HG03439 (cell line): ENCODE measurements around the gene LIPC.

Source experiments
- ATAC-seq: cut with Tn5 transposase; IDR thresholded peaks from one replicate; pipeline ENCODE4 v1.9.1; 2021; ENCODE audit warnings: mild to moderate bottlenecking, moderate library complexity; ENCODE audit not compliant: unreplicated experiment

LIPC gene

DNA sequence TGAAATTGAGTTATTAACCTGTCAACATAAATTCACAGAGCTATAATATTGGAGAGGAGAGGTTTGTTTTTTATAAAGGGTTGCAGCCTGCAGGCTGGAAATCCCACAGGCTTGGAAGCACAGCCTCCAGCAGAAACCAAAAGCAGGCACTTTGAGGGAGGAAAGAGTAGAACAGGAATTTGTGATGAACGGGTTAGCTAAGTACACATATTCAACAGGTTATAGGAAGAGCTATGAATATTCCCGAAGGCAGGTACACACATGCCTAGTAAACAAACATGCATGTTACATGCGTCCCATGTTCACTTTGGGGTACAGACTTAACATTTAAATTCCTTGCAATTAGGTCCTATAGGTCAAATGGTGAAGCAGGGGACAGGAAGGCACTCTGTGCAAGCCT is 25.9 kb upstream of the LIPC start:
- no peak for ATAC-seq

DNA sequence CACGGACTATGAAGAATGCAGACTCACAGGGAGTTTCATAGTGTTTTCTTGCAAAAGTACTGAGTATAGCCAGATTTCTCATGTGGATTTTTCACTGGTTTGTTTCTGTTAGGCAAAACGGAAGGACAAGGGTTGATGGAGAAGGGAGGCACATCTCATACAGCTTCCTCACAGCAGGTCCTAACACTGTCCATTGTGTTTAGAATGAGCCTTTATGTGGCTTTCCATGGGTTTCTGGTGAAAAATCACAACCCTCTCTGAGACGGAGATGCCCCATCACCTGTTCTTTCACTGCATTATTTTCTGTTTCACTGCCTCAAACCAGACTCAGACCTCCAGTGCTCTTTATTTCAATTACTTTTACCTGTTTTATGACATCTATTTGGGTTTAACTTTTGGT is 25.0 kb upstream of the LIPC start:
- ATAC-seq, result no peak

DNA sequence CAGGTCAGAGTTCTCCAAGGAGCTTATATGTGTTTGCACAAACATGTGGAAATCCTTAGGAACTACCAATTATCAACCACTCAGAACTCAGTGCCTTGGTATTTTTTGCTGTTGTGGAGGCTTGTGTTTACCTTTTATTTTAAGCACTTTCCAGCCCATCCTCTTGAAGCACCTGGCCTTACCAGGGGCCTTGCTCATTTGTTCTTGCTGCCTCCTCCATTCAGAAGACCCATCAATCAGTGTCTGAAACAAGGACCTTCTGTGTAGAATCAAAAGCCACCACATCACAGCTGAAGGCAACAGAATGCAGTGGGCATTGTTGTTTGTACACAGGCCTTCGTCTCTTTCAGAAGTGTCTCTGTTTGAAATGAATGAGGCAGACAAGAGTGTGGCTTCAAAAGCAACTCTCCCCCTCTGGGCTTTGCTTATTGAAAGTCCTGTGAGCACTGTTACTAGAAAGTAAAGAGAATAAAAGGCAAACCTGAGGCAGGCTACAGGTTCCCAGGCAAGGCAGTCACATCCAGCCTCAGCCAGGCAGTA is 24.5 kb upstream of the LIPC start:
- no peak for ATAC-seq

DNA sequence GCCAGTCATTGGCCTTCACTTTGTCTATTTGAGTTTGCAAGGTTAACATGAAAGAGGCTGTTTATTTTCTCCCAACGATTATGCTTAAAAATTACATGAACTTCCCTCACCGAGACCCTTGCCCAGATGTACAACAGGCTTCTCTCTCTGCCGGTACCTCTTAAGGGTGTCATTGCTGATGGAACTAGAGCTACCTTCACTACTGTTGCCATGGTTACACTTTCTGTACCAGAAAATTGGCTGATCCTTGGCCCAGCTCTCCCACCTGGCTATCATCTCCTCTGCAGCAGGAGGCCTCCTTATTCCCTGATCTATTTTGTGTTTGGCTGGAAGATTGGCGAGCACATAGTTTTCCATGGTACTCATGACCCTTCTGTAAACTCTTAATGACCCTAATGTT is 24.0 kb upstream of the LIPC start:
- ATAC-seq, result no peak

DNA sequence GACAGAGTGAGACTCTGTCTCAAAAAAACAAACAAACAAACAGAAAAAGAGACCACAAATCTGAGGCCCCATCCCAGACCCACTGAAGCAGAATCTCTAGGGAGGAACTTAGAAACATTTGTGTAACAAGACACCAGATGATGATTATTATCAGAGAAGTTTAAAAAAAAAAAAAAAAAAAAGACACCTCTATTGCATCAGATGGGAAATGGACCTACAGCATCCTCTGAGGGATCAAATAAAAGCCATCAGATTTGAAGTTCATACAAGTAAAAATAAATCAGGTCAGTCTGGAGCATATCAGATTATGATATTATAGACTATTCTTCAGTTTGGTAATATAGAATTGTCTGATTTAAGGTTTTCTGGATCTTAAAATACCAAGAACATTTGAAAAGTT is 21.9 kb upstream of the LIPC start:
- ATAC-seq, result no peak

DNA sequence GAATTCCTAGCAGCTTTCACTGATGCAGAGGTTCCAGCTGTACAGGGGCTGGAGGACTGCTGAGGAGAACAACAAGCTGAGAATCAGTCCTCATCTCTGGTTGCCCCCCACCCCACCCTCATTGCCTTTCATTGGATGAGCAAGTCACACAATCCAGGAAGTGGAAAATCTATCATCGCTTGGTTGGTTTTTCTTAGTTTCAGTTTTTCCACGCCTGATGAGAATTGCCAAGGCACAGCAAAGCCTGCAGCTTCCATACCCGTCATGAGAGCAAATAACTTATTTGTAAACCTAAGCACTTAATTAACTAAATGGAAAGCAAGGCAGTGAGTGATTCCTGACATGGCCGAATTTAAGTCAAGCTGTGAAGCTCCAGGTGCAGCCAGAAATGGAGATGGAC is 21.4 kb upstream of the LIPC start:
- ATAC-seq, result no peak

DNA sequence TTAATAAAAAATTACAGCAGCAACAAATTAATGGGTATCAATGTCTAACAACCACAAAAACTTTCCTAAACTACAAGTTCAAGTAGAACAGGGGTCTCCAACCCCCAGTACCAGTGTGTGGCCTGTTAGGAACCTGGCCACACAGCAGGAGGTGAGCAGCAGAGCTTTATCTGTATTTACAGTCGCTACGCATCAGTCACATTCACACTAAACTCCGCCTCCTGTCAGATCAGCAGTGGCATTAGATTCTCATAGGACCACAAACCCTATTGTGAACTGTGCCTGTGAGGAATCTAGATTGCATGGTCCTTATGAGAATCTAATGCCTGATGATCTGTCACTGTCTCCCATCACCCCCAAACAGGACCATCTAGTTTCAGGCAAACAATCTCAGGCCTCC is 18.5 kb upstream of the LIPC start:
- no peak for ATAC-seq

DNA sequence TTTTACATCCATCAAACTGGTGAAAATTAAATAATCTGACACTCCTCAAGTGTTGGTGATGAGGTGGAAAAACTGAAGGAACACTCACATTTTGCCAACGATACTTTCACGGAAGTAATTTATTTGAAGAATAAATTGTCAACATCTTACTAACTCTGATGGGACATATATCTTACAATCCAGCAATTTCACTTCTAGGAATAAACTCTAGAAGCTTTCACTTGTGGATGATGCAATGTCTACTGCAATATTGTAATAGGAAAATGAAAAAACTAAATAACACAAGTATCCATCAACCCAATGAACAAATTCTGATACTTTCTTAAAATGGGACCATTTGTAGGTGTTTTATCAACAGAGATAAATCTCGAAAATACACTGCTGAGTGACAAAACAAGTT is 16.2 kb upstream of the LIPC start:
- ATAC-seq, result no peak

DNA sequence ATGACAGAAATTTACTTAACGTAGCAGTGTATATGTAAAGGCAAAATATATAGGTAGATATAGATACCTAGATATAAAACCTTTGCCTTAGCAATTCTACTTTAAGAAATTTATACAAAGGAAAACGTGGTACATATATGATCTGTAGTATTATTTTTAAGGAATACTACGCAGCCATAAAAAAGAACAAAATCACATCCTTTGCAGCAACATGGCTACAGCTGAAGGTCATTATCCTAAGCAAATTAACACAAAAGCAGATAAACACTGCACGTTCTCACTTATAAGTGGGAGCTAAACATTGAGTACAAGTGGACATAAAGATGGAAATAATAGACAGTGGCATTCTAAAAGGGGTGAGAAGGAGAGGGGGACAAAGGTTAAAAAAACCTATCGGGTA is 14.8 kb upstream of the LIPC start:
- ATAC-seq, result no peak

DNA sequence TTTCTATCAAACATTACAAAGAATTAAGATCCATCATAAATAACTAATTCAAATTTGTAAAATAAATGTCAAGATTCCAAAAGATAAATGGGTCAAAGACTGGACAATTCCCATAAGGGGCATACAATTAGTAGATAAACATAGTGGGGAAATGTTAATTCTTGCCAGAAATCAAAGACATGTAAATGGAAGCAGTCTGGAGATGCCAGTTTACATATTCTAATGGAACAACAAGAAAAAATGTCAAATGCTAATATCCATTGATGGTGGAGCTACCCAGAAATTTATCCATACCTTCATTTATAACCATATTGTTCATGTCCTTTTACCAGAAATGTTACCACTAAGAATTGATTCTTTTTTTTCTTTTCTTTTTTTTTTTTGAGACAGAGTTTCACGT is 13.7 kb upstream of the LIPC start:
- no peak for ATAC-seq

DNA sequence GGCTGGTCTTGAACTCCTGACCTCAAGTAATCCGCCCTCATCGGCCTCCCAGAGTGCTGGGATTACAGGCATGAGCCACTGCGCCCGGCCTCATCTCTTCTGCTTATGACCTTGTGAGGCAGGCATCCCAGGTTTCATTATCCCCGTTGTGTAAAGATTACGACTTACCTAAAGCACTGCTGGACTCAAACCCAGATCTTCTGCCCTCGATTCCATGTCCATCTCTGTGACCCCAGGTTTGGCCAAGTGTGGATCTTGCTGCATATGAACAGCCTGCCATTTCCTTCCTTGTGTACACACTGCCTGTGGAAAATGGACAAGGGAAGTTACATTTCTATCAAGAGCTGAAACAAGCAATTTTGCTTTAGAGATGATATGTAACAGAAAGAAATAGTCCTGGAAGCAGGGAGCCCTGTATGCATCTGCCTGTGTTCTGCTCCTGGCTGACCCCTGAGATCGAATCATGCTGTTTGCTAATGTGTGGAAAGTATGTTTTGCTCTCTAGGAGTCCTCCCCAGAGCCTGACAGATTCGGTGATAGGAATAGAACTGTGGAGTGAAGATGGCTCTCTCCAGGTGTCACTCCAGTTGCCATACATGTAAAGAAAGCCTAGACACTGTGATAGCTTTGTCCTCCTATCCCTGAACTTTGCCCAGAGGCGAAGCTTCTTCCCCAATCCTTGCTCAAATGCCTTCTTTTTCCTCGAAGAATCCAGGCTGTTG is 11.8 kb upstream of the LIPC start:
- no peak for ATAC-seq

DNA sequence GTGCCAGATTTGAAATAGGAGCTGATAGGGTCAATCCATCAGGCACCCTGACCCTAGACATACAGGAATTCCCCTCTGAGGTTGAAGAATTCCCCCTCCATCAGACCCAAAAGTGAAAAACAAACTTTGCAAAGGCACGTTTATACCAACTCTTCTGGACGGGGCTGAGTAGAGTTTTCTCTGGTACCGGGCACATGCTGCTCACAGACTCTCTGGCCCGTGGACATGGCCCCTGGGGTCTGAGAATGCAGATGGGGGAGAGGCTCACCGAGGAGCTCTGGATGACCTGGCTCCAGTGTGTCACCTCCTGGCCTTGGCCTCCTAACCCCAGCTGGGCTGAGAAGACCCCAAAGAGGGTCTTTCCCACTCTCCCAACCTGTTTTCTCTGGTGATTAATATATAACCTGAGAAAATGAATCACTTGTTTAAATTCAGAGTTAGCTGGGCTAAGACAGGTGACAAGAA is 11.2 kb upstream of the LIPC start:
- no peak for ATAC-seq

DNA sequence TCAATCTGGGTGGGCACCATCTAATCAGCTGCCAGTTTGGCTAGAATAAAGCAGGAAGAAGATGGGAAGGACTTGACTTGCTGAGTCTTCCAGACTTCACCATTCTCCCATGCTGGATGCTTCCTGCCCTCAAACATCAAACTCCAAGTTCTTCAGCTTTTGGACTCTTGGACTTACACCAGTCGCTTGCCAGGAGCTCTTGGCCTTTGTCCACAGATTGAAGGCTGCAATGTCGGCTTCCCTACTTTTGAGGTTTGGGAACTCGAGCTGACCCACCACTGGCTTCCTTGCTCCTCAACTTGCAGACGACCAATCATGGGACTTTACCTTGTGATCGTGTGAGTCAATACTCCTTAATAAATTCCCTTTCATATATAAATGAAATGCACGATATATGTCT is 8.6 kb upstream of the LIPC start:
- ATAC-seq, result no peak

DNA sequence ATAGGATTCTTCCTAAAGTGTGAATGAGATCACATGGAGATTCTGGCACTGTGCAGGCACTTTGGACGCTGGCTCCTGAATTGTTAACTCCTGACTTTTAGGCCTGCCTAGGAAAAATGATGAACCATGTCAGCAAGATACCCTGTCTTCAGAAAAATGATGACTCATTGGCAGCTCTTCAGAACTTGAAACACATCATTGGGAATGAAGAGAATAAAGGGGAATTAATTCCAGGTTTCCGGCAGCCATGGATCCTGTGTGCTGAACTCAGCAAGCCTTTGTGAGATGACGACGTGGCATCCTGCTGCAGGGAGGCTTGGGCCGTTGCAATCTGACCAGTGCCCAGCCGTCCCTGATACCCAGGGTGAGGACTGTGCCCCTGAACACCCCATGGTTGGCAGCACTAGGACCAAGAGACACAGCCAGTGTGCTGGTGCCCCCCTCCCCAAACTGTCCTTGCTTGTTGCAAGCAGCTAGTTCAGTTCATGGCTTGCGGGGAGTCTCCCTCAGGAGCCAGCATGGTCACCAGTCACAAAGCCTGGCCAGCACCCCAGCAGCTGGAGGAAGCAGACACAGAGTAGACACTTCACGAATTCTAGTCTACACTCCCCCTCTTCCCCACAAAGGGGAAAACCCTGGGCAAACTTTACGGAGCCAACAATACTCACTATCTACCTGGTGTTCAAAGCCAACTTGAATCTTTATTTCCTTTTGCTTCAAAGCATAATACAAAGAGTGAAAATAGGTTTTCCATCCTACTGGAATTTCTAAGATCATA is 7.8 kb upstream of the LIPC start:
- ATAC-seq, result no peak

DNA sequence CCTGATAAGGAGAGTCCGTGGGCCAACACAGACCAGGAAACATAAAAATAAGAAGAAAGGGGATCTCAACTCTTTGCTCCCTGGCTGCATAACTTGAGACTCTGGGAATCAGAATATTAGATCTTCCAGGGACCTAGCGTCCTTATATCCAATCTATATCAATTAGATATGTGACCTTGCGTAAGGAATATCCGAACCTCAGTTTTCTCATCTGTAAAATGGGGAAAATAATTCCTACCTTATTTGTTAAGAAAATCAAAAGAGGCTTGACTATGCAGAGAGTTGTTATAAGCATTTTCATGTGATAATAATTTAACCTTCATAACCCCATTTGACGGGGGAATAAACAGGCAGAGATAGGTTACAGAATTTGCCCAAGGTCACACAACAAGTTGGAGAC is 7.1 kb upstream of the LIPC start:
- ATAC-seq, result no peak

DNA sequence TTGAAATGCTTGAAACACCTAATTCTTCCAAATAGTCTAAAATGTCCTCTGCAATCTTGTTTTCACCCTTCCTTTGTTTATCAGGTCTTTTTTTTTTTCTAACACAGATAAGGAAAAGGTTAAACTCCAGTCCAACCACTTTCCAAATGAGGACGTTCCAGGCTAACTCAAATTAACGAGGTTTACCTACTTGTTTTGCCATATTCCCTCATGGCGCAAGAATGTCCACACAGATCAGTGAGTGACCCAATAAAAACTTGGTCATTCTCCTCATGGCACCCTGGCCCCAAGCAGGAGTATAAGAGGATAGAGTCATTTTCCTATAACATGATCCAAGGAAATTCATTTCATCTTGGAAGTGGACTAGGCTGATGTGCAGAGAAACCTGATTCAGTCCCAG is 6.6 kb upstream of the LIPC start:
- ATAC-seq, result no peak

DNA sequence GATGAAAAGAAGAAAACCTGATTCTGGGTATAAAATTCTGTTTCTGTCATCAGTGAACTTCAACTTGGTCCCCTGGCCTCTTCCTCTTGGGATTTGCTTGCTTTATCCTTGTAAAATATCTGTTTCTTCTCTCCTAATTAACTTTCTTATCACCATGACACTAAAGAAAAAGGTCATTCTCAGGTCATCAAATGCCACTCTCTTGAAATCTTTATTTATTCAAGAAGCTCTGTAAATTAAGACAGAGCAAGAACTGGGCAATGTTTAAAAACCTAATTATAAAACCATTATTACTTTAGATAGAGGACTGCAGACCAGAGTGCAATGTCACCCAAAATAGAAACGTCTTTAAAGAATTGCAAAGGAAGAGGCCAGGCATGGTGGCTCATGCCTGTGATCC is 6.0 kb upstream of the LIPC start:
- no peak for ATAC-seq

DNA sequence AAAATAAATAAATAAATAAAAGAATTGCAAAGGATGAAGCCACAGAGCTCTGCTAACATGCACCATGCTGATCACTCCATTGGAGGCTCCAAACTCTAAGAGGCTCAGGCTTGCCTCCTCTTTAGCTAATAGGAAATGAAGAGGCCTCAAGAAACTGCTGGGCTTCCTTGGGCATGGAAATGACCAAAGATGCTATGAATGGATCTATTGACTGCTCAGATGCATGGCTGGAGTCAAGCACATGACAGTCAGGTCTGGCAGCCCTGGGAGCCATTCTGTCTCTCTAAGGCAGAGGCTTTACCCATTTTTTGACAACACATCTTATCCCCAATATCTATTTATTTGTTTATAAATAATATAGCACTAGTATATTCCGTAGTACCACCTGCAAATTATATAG is 5.3 kb upstream of the LIPC start:
- no peak for ATAC-seq

DNA sequence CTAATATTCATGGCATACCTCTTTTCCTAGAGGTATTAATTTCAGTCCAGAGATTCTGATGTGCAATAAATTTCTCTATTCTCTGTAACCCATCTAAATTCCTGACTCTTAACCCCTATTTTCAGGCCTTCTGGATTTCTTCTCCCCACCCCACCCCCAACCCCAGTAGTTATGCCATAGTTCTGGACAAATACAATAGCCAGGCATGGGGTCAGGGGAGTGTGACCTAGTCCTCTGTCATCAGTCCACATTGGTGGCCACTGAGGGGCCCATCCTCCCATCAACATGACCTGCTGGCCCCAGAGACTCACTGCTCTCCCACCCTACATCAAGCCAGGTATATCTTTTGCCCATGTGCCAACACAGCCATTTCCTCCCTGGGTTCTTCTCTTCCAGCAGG is 3.8 kb upstream of the LIPC start:
- ATAC-seq, result no peak

DNA sequence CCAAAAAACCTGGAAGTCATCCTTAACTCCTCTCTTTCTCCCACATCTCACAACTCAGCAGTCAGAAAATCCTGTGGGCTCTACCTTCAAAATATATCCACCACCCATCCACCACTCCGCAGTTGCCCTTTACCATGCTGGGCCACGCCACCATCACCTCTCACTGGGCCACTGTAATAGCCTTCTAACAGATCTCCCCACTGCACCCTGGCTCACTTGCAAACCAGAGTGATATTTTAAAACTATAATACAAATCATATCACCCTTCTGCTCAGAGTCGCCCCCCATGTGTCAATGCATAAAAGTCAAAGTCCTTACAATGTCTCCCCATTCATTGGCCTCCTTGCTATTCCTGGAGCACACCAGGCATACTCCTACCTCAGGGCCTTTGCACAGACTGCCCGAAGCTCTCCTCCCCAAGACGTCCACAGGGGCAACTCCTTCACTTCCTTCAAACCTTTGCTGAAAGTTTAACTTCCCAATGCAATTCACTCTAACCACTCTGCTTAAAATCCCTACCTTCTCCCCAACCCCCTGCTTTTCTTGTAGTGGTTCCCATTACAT is 1.5 kb upstream of the LIPC start:
- no peak for ATAC-seq

DNA sequence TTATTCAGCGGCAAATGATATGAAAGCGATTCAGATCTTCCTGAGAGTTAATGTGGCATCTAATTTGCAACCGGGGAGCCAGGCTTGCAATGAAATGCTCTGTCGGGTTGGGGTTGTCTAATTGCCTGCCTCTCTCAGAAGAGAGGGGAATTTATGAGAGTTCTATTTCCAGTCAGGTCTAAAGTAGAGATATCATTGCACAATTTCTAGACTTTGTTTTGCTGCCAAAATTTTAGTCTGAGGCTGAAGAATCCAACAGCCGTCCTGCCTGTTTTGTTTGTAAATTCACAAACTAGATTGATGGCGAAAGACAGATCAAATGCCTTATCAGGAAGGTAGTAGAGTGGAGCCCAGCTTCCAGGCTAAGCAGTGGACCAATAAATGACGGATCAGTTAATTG is 610 bp downstream of the LIPC start:
- no peak for ATAC-seq
